Kidney tubule cell (primary cell): ENCODE results near the gene LDLRAP1.
"Not testable (repeated sequence)": the region's sequence is repeated elsewhere in the genome, so short reads cannot be mapped to it uniquely, and the experiment has no call there.

Experiments used
- DNase-seq: peaks from one replicate; pipeline ENCODE4 v3.0.0-alpha.2; 2018; ENCODE audit warnings: low spot score

The LDLRAP1 gene

GRCh38 chr1:25543425-25544242 lies at the start of gene LDLRAP1:
TSS of gene LDLRAP1 (plus strand) at chr1:25543606. CDS start at chr1:25543699, 93 bp downstream.
- peak; percentile 80 for DNase-seq

- DNase-seq = no peak
Observed at GRCh38 chr1:25494952-25495351, 48.5 kb upstream of the LDLRAP1 start.

GRCh38 chr1:25500694-25501093 lies 42.7 kb upstream of the LDLRAP1 start:
- DNase-seq = no peak

- DNase-seq = peak; percentile 52
Observed at GRCh38 chr1:25501235-25502058, 42.0 kb upstream of the LDLRAP1 start.

GRCh38 chr1:25502957-25503356 lies 40.4 kb upstream of the LDLRAP1 start:
- DNase-seq = peak; percentile 79

- peak; percentile 71 for DNase-seq
Observed at GRCh38 chr1:25503551-25504426, 39.6 kb upstream of the LDLRAP1 start.

GRCh38 chr1:25504706-25505595 lies 38.5 kb upstream of the LDLRAP1 start:
- DNase-seq = no peak

GRCh38 chr1:25505656-25506385 lies 37.6 kb upstream of the LDLRAP1 start:
- no peak for DNase-seq

- not testable (repeated sequence) for DNase-seq
Observed at GRCh38 chr1:25506566-25507463, 36.6 kb upstream of the LDLRAP1 start.

GRCh38 chr1:25513666-25514065 lies 29.7 kb upstream of the LDLRAP1 start:
- DNase-seq = no peak

- DNase-seq = no peak
Observed at GRCh38 chr1:25515033-25515432, 28.4 kb upstream of the LDLRAP1 start.

GRCh38 chr1:25516686-25517085 lies 26.7 kb upstream of the LDLRAP1 start:
- no peak for DNase-seq

- DNase-seq = no peak
Observed at GRCh38 chr1:25517476-25518394, 25.7 kb upstream of the LDLRAP1 start.

GRCh38 chr1:25519624-25520023 lies 23.8 kb upstream of the LDLRAP1 start:
- peak; percentile 85 for DNase-seq

- DNase-seq = peak; percentile 55
Observed at GRCh38 chr1:25520446-25521061, 22.9 kb upstream of the LDLRAP1 start.

- DNase-seq = peak; percentile 68
Observed at GRCh38 chr1:25522031-25522655, 21.3 kb upstream of the LDLRAP1 start.

GRCh38 chr1:25523542-25523941 lies 19.9 kb upstream of the LDLRAP1 start:
- no peak for DNase-seq
